Measurements from ENCODE around the gene PIK3CG.

The PIK3CG gene

GRCh38 chr7:106862317-106863089, 2.6 kb upstream of the PIK3CG start:
- Histone ChIP-seq H3K36me3 (peaks cover 4% of the 10 kb centered on the region), H3K4me1 (ENCODE audit: control insufficient read depth in 1 of 2, insufficient read depth in 1 of 2, low read depth in 1 of 2, low read length in 1 of 2) (peaks cover 39% of the 10 kb centered on the region in 2 experiments), H3K4me3 (ENCODE audit: low read depth in 1 of 2, low read length in 1 of 2) (peak overlapping the region in 1 of 2 experiments; percentile 86), H3K27ac (peak overlapping the region; percentile 94), H3K27me3 (no peaks in the 10 kb centered on the region), H3K9me3 (no peaks in the 10 kb centered on the region)
- no peak for TF ChIP-seq CTCF (IDR thresholded peaks at IDR 0.05)

- Histone ChIP-seq H3K4me1 (ENCODE audit: control insufficient read depth in 1 of 2, insufficient read depth in 1 of 2, low read depth in 1 of 2, low read length in 1 of 2) (peaks cover 42 to 47% of the 10 kb centered on the region in 2 experiments), H3K27ac (peak overlapping the region; percentile 94), H3K4me3 (ENCODE audit: low read depth in 1 of 2, low read length in 1 of 2) (peak overlapping the region in 1 of 2 experiments; percentile 86), H3K9me3 (no peaks in the 10 kb centered on the region), H3K36me3 (peaks cover 13% of the 10 kb centered on the region), H3K27me3 (no peaks in the 10 kb centered on the region)
- TF ChIP-seq CTCF (IDR thresholded peaks at IDR 0.05), result no peak
Measured at GRCh38 chr7:106863274-106863997, 1.6 kb upstream of the PIK3CG start.

GRCh38 chr7:106864298-106865081, 592 bp upstream of the PIK3CG start:
- H3K4me1 ChIP-seq (ENCODE audit: control insufficient read depth in 1 of 2, insufficient read depth in 1 of 2, low read depth in 1 of 2, low read length in 1 of 2), result peaks cover 52 to 58% of the 10 kb centered on the region in 2 experiments
- H3K4me3 ChIP-seq (ENCODE audit: low read depth in 1 of 2, low read length in 1 of 2), result peak overlapping the region; percentile 84 to 86
- H3K9me3 ChIP-seq, result no peaks in the 10 kb centered on the region
- no peak for TF ChIP-seq CTCF (IDR thresholded peaks at IDR 0.05)
- no peaks in the 10 kb centered on the region for H3K27me3 ChIP-seq
- H3K36me3 ChIP-seq, result peaks cover 24% of the 10 kb centered on the region
- peak overlapping the region; percentile 94 for H3K27ac ChIP-seq

GRCh38 chr7:106866298-106867281, 1.5 kb downstream of the PIK3CG start:
- peaks cover 36% of the 10 kb centered on the region for H3K36me3 ChIP-seq
- peak overlapping the region; percentile 84 to 86 for H3K4me3 ChIP-seq (ENCODE audit: low read depth in 1 of 2, low read length in 1 of 2)
- peaks cover 73 to 79% of the 10 kb centered on the region in 2 experiments for H3K4me1 ChIP-seq (ENCODE audit: control insufficient read depth in 1 of 2, insufficient read depth in 1 of 2, low read depth in 1 of 2, low read length in 1 of 2)
- no peaks in the 10 kb centered on the region for H3K9me3 ChIP-seq
- peak overlapping the region; percentile 94 for H3K27ac ChIP-seq
- no peaks in the 10 kb centered on the region for H3K27me3 ChIP-seq
- TF ChIP-seq CTCF (IDR thresholded peaks at IDR 0.05), result no peak

Data from neutrophil (primary cell).